T-cell (primary cell): ENCODE results near the gene RTN4. TPM values are rescaled to one million over a fixed set of nuclear protein-coding genes. Genes with fewer than 3 reads are reported as not detected.

Experiments
- ATAC-seq, 4 experiments: fragments of 200-7000 bp in 3 of 4; fragments of 150-1000 bp in 1 of 4; cut with Tn5 transposase; replicated peaks in 1 of 4; 1 replicate in 3 of 4; 2 replicates in 1 of 4; pipeline ENCODE4 v1.10.0; 2021; ENCODE audit warnings: moderate library complexity in 3 of 4, mild to moderate bottlenecking in 2 of 4, moderate number of reproducible peaks in 1 of 4
- CTCF ChIA-PET, 2 donors: fragments of 300-600 bp; sonication (Branson Sonifier 250); formaldehyde crosslinking; loops; one replicate each; lab custom pipeline; 2022; ENCODE audit warnings: antibody characterized with exemption in 2 of 2; lab: Charles Lee
- POLR2A ChIA-PET, 2 donors: fragments of 300-600 bp; sonication (Branson Sonifier 250); formaldehyde crosslinking; loops; one replicate each; lab custom pipeline; 2022; ENCODE audit warnings: antibody characterized with exemption in 2 of 2; lab: Charles Lee
- DNase-seq, 35 experiments: peaks; one replicate each; pipeline versions ENCODE4 v3.0.0 to v3.0.0-alpha.2; 2013 to 2023
- H3K27ac ChIP-seq: one replicate; pipeline ENCODE4 v1.5.1; 2013; ENCODE audit warnings: low read length
- H3K27me3 ChIP-seq, 2 experiments: replicated peaks in 1 of 2; 1 replicate in 1 of 2; 2 replicates in 1 of 2; pipeline versions ENCODE4 v1.6.1 to v1.7.0; 2013; ENCODE audit warnings: low read length in 1 of 2, mixed read lengths in 1 of 2; ENCODE audit not compliant: control insufficient read depth in 2 of 2, insufficient read depth in 2 of 2; ENCODE audit errors: extremely low read depth in 1 of 2
- H3K36me3 ChIP-seq, 2 donors: 1 replicate in 1 of 2; 2 replicates in 1 of 2; pipeline versions ENCODE4 v1.6.1 to v1.7.0; 2013; ENCODE audit warnings: low read length in 1 of 2; ENCODE audit not compliant: control insufficient read depth in 2 of 2, insufficient read depth in 1 of 2; ENCODE audit errors: extremely low read depth in 1 of 2
- H3K4me1 ChIP-seq, 2 experiments: 1 replicate in 1 of 2; 2 replicates in 1 of 2; pipeline versions ENCODE4 v1.6.1 to v1.7.0; 2013; ENCODE audit warnings: low read length in 2 of 2, mixed read lengths in 1 of 2; ENCODE audit not compliant: insufficient read depth in 2 of 2, control insufficient read depth in 1 of 2; ENCODE audit errors: extremely low read depth in 1 of 2
- H3K4me3 ChIP-seq, 2 donors: 1 replicate in 1 of 2; 2 replicates in 1 of 2; pipeline versions ENCODE4 v1.5.1 to v1.7.0; 2013; ENCODE audit warnings: mild to moderate bottlenecking in 2 of 2, low read length in 1 of 2, moderate library complexity in 1 of 2; ENCODE audit not compliant: control insufficient read depth in 1 of 2; ENCODE audit errors: extremely low read depth in 1 of 2
- H3K9me3 ChIP-seq: 2 replicates; pipeline ENCODE4 v1.7.0; 2013
- H3K27ac Mint-ChIP-seq, 2 donors: one replicate each; pipeline ENCODE4 v1.8.0; 2020 to 2021; ENCODE audit warnings: mild to moderate bottlenecking in 2 of 2, mixed read lengths in 2 of 2
- H3K27me3 Mint-ChIP-seq, 2 donors: one replicate each; pipeline ENCODE4 v1.8.0; 2021 to 2022; ENCODE audit warnings: mixed read lengths in 2 of 2
- H3K36me3 Mint-ChIP-seq: one replicate; pipeline ENCODE4 v1.8.0; 2021; ENCODE audit warnings: mixed read lengths
- H3K4me1 Mint-ChIP-seq, 3 donors: one replicate each; pipeline ENCODE4 v1.8.0; 2020 to 2022; ENCODE audit warnings: mixed read lengths in 3 of 3, mild to moderate bottlenecking in 1 of 3
- H3K4me3 Mint-ChIP-seq, 3 donors: one replicate each; pipeline ENCODE4 v1.8.0; 2020 to 2022; ENCODE audit warnings: mild to moderate bottlenecking in 3 of 3, mixed read lengths in 3 of 3, moderate library complexity in 3 of 3
- H3K9me3 Mint-ChIP-seq, 3 donors: one replicate each; pipeline ENCODE4 v1.8.0; 2020 to 2022; ENCODE audit warnings: mixed read lengths in 3 of 3
- WGBS: methylation state at CpG from one replicate; pipeline ENCODE4 v1.1.5; 2013; ENCODE audit warnings: missing lambda C conversion rate; ENCODE audit not compliant: insufficient coverage; 5-methylcytosine and 5-hydroxymethylcytosine counted together
- total RNA-seq, 35 experiments: library from RNA in 6 of 35; stranded (reverse) in 6 of 35; fragments of 120-200 nt in 1 of 35; gene quantifications; one replicate each; pipeline versions ENCODE4 v1.2.1 to v1.2.4 and lab custom pipeline; 2013 to 2026

RTN4 gene
- total RNA-seq, 5 donors from 2014 or later (not counting 1 experiment from before 2014, with no cell fraction given) = 66.3 to 77.1 (median 75.4) TPM

- Mint-ChIP-seq H3K4me3 (no peak overlapping the region), H3K27me3 (no peaks in the 10 kb centered on the region), H3K4me1 (peaks cover 52 to 72% (median 59%) of the 10 kb centered on the region in 3 donors), H3K9me3 (no peaks in the 10 kb centered on the region), H3K36me3 (peaks cover 36% of the 10 kb centered on the region), H3K27ac (no peak overlapping the region)
- ATAC-seq = no peak
- Histone ChIP-seq H3K9me3 (no peaks in the 10 kb centered on the region), H3K27ac (no peak overlapping the region), H3K36me3 (peaks cover 0 to 16% of the 10 kb centered on the region in 2 donors), H3K27me3 (no peaks in the 10 kb centered on the region), H3K4me3 (no peak overlapping the region), H3K4me1 (peaks cover 0 to 2% of the 10 kb centered on the region in 2 experiments)
- POLR2A ChIA-PET = no interaction called here
- 100% methylated on average over 1 of the region's 3 CpGs for WGBS
- CTCF ChIA-PET = interaction anchor here in 1 of 2 donors (1.0 kb wide), 1 partner anchor 60 kb away, joined by 4 read pairs; no protein-coding TSS in a partner anchor
- no peak for DNase-seq
These were observed 61.6 kb downstream of the RTN4 start for GRCh38 chr2:54988612-54989011.

DNA sequence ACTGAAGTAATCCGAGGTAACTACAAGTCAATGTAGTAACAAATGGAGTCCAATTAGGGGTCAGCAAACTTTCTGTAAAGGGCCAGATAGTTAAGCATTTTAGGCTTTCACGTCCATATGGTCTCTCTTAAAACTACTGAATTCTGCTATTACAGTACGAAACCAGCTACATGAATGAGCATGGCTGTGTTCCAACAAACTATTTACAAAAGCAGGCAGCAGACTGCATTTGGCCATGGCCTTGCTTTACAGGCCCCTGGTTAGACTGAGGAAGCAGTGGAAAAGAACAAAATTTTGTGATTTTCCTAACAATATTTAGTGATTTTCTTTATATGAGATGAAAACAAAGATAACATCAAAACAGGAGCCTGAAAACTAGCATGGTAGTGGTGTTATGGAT, 64.0 kb downstream of the RTN4 start:
- Mint-ChIP-seq H3K4me3 (no peak overlapping the region), H3K27ac (no peak overlapping the region), H3K9me3 (no peaks in the 10 kb centered on the region), H3K27me3 (no peaks in the 10 kb centered on the region), H3K36me3 (peaks cover 40% of the 10 kb centered on the region), H3K4me1 (peaks cover 42 to 60% (median 53%) of the 10 kb centered on the region in 3 donors)
- no peaks in the 10 kb centered on the region for H3K27me3 ChIP-seq
- CTCF ChIA-PET = interaction anchor here in 1 of 2 donors (1.0 kb wide), 1 partner anchor 8 kb away, joined by 7 read pairs; no protein-coding TSS in a partner anchor
- peaks cover 0 to 27% of the 10 kb centered on the region in 2 donors for H3K36me3 ChIP-seq
- H3K9me3 ChIP-seq = no peaks in the 10 kb centered on the region
- no peak for ATAC-seq
- DNase-seq = no peak
- H3K4me1 ChIP-seq = peaks cover 0 to 2% of the 10 kb centered on the region in 2 experiments
- H3K4me3 ChIP-seq = no peak overlapping the region
- H3K27ac ChIP-seq = no peak overlapping the region
- WGBS = 100% methylated on average over 2 of the region's 3 CpGs
- POLR2A ChIA-PET = no interaction called here

DNA sequence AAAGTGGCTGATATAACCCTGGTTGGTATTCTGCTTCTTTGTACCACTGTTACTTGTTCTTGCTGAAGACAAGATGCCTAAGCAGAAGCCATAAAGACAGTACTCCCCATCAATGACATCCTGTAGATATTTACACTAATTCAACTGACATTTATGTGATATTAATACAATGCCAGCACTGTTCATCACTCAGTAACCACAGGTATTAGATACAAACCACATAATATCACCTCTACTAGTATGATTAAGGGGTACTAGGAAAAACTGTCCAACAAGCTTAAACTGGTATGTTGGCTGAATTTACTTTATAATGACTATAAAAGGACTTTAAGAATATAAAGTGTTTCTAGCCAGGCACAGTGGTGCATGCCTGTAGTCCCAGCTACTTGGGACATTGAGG, 65.8 kb downstream of the RTN4 start:
- Histone ChIP-seq H3K9me3 (no peaks in the 10 kb centered on the region), H3K27ac (no peak overlapping the region), H3K36me3 (peaks cover 0 to 30% of the 10 kb centered on the region in 2 donors), H3K4me3 (no peak overlapping the region), H3K27me3 (no peaks in the 10 kb centered on the region), H3K4me1 (peaks cover 0 to 2% of the 10 kb centered on the region in 2 experiments)
- Mint-ChIP-seq H3K4me1 (peaks cover 46 to 62% (median 56%) of the 10 kb centered on the region in 3 donors), H3K9me3 (no peaks in the 10 kb centered on the region), H3K27ac (no peak overlapping the region), H3K27me3 (no peaks in the 10 kb centered on the region), H3K36me3 (peaks cover 46% of the 10 kb centered on the region), H3K4me3 (no peak overlapping the region)
- ATAC-seq (no peak), DNase-seq (no peak)
- POLR2A ChIA-PET = interaction anchor here in 1 of 2 donors (0.6 kb wide), 1 partner anchor 436 kb away, joined by 3 read pairs; no protein-coding TSS in a partner anchor
- CTCF ChIA-PET = interaction anchor here in 1 of 2 donors (0.6 kb wide), 1 partner anchor 22 kb away, joined by 3 read pairs; no protein-coding TSS in a partner anchor

- Histone ChIP-seq H3K4me3 (no peak overlapping the region), H3K27me3 (no peaks in the 10 kb centered on the region), H3K9me3 (no peaks in the 10 kb centered on the region), H3K27ac (no peak overlapping the region), H3K36me3 (peaks cover 0 to 30% of the 10 kb centered on the region in 2 donors), H3K4me1 (peaks cover 0 to 2% of the 10 kb centered on the region in 2 experiments)
- Mint-ChIP-seq H3K9me3 (no peaks in the 10 kb centered on the region), H3K4me1 (peaks cover 47 to 57% (median 54%) of the 10 kb centered on the region in 3 donors), H3K27ac (peak overlapping the region in 1 of 2 donors; percentile 53), H3K36me3 (peaks cover 46% of the 10 kb centered on the region), H3K27me3 (no peaks in the 10 kb centered on the region), H3K4me3 (no peak overlapping the region)
- no peak for DNase-seq
- ChIA-PET POLR2A (no interaction called here), CTCF (interaction anchor here in 1 of 2 donors (0.5 kb wide), 1 partner anchor 151 kb away, joined by 3 read pairs; no protein-coding TSS in a partner anchor)
- no peak for ATAC-seq
- 100% methylated on average over 2 of the region's 3 CpGs for WGBS
These were observed 66.7 kb downstream of the RTN4 start for GRCh38 chr2:54983345-54984220.

- no peak overlapping the region for H3K27ac Mint-ChIP-seq
- no peak overlapping the region for H3K27ac ChIP-seq
- DNase-seq (no peak), ATAC-seq (no peak)
- peaks cover 58 to 59% (median 58%) of the 10 kb centered on the region in 3 donors for H3K4me1 Mint-ChIP-seq
- peaks cover 0 to 26% of the 10 kb centered on the region in 2 donors for H3K36me3 ChIP-seq
- no CpG with 5 or more reads among the region's 2 CpGs for WGBS
- H3K27me3 Mint-ChIP-seq = no peaks in the 10 kb centered on the region
- ChIA-PET CTCF (no interaction called here), POLR2A (no interaction called here)
- H3K4me3 ChIP-seq = no peak overlapping the region
- no peaks in the 10 kb centered on the region for H3K27me3 ChIP-seq
- no peaks in the 10 kb centered on the region for H3K9me3 Mint-ChIP-seq
- H3K36me3 Mint-ChIP-seq = peaks cover 44% of the 10 kb centered on the region
- no peak overlapping the region for H3K4me3 Mint-ChIP-seq
- peaks cover 0 to 2% of the 10 kb centered on the region in 2 experiments for H3K4me1 ChIP-seq
- H3K9me3 ChIP-seq = no peaks in the 10 kb centered on the region
These were observed 68.9 kb downstream of the RTN4 start for GRCh38 chr2:54981385-54981784.

GRCh38 chr2:54979321-54980044, 70.8 kb downstream of the RTN4 start:
- Histone ChIP-seq H3K4me3 (no peak overlapping the region), H3K27me3 (no peaks in the 10 kb centered on the region), H3K9me3 (no peaks in the 10 kb centered on the region), H3K27ac (no peak overlapping the region), H3K4me1 (no peaks in the 10 kb centered on the region), H3K36me3 (peaks cover 0 to 21% of the 10 kb centered on the region in 2 donors)
- no peak overlapping the region for H3K27ac Mint-ChIP-seq
- no peak overlapping the region for H3K4me3 Mint-ChIP-seq
- peaks cover 53 to 54% (median 54%) of the 10 kb centered on the region in 3 donors for H3K4me1 Mint-ChIP-seq
- no peaks in the 10 kb centered on the region for H3K9me3 Mint-ChIP-seq
- CTCF ChIA-PET = interaction anchor here in 1 of 2 donors (1.1 kb wide), 1 partner anchor 7 kb away, joined by 7 read pairs; no protein-coding TSS in a partner anchor
- peaks cover 36% of the 10 kb centered on the region for H3K36me3 Mint-ChIP-seq
- POLR2A ChIA-PET = interaction anchor here in 1 of 2 donors (0.7 kb wide), 1 partner anchor 337 kb away, joined by 3 read pairs; no protein-coding TSS in a partner anchor
- H3K27me3 Mint-ChIP-seq = no peaks in the 10 kb centered on the region
- WGBS = 57% methylated on average over 1 of the region's 4 CpGs
- ATAC-seq (no peak), DNase-seq (no peak)
